ENCODE results near the gene INS. TPM values are rescaled to one million over a fixed set of nuclear protein-coding genes. Genes with fewer than 3 reads are reported as not detected.

INS gene
- total RNA-seq (not detected), polyA plus RNA-seq (ENCODE audit: insufficient read depth, low read depth, low replicate concordance) (not detected)
- long read RNA-seq, donor 1, result 0 reads
- long read RNA-seq, donor 2, result 0 reads

- TF ChIP-seq POLR2A (IDR thresholded peaks at IDR 0.05), result no peak
- TF ChIP-seq, protein P1, sequence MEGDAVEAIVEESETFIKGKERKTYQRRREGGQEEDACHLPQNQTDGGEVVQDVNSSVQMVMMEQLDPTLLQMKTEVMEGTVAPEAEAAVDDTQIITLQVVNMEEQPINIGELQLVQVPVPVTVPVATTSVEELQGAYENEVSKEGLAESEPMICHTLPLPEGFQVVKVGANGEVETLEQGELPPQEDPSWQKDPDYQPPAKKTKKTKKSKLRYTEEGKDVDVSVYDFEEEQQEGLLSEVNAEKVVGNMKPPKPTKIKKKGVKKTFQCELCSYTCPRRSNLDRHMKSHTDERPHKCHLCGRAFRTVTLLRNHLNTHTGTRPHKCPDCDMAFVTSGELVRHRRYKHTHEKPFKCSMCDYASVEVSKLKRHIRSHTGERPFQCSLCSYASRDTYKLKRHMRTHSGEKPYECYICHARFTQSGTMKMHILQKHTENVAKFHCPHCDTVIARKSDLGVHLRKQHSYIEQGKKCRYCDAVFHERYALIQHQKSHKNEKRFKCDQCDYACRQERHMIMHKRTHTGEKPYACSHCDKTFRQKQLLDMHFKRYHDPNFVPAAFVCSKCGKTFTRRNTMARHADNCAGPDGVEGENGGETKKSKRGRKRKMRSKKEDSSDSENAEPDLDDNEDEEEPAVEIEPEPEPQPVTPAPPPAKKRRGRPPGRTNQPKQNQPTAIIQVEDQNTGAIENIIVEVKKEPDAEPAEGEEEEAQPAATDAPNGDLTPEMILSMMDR (IDR thresholded peaks at IDR 0.05), result no peak
- no peaks in the 10 kb centered on the region for H3K27me3 ChIP-seq
- H3K9me3 ChIP-seq, result no peaks in the 10 kb centered on the region
- intact Hi-C loops (cut with DNase I; ENCODE audit: low total_unique reads), result no loop called here
- DNase-seq, result no peak
- no peak within 1 kb of the TSS for H3K4me3 ChIP-seq
- whole genome bisulfite sequencing, 2 donors, result 91 to 97% methylated on average over 5 to 13 of the region's 13 CpGs
- no peaks in the 10 kb centered on the region for H3K4me1 ChIP-seq
- no peaks in the 10 kb centered on the region for H3K36me3 ChIP-seq (ENCODE audit: low read depth, missing control alignments)
- no peak within 1 kb of the TSS for H3K27ac ChIP-seq
These were observed at the start of gene INS for GRCh38 chr11:2160736-2161259. INS (minus strand) TSS chr11:2161209; CDS start chr11:2160971, 238 bp downstream.

DNA sequence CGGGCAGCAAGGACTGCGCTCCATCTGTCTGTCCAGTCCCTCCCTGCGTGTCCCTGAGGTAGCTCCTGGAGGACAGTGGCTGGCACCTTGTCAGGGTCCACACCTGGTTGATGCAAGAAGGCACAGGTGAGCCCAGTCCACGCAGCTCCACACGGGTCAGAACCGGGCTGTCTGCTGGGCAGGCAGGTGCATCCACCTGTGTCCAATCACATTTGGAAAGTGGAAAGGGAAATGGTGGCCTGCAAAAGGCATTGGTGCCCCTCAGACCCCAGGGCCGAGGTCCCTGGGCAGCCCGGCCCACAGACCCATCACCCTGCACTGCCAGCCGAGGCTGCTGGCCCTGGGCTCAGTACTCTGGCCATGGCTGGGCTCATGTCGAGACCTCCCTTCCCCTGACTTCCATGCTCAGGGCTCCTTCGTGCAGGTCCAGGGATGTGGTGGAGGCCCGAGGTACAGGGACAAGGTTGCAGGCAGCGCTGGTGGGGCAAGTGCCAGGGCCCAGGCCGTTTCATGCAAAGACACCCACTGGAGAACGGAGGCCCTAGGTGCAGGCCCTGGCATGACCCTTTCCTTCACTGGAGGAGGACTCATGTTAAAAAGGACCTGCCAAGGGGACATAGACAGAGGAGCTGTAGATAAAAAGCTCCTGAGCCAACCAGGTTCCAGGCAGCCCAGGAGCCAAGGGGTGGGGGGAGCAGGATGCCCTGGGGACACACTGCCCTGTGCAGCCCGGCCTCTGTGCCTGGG, 49.5 kb upstream of the INS start:
- intact Hi-C loops (cut with DNase I; ENCODE audit: low total_unique reads), result no loop called here
- peak; percentile 7 for DNase-seq
- H3K27me3 ChIP-seq, result no peaks in the 10 kb centered on the region

DNA sequence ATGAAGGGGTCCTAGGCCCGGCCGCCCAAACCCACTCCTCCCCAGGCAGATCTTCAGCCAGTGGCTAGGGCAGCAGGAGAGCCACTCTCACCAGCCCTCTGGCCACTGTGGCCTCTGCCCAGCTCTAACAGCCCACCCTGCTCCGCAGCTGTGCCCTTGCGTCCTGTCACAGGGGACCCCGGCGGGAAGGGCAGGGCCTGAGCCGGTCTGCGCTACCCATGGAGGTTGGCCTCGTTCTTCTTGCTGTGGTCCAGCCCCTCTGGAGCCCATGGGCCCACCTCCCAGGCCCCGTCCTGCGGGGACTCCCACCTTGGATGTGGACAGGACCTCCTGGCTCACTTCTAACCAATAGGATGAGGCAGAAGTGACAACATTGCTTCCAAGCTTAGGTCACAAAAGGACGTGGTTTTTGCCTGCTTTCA, 48.9 kb upstream of the INS start:
- no peaks in the 10 kb centered on the region for H3K27me3 ChIP-seq
- peak; percentile 3 for DNase-seq
- intact Hi-C loops (cut with DNase I; ENCODE audit: low total_unique reads), result no loop called here

More for the DNA sequence above, 49.5 kb upstream of the INS start:
- H3K4me3 ChIP-seq, result no peak overlapping the region
- no peaks in the 10 kb centered on the region for H3K9me3 ChIP-seq
- H3K27ac ChIP-seq, result no peak overlapping the region
- no peak for TF ChIP-seq POLR2A (IDR thresholded peaks at IDR 0.05)
- TF ChIP-seq, protein P1 (IDR thresholded peaks at IDR 0.05), result no peak
- 43 to 84% methylated on average over 2 to 14 of the region's 16 CpGs for WGBS, 2 donors
- H3K4me1 ChIP-seq, result peaks cover 9% of the 10 kb centered on the region
- H3K36me3 ChIP-seq (ENCODE audit: low read depth, missing control alignments), result no peaks in the 10 kb centered on the region

DNA sequence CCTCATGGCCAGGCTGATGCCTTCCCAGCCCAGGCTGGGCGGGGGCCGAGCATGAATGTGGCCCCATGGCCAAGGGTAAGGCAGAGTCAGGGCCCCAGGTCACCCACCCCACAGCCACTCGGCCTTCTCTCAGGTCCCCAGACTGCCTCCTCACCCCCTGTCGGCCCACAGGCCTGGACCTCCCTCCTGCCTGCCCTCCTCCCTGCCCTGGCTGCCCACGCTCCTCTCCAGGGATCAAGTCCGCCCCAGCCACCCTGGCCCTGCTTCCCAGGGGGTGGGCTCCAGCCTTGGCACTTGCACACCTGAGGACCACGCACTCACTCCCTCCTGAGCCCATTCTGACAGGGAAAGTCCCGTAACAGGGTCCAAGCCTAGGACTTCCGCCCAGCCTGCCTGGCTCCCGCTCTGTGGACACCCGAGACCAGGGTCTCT, 48.4 kb upstream of the INS start:
- TF ChIP-seq, protein P1 (IDR thresholded peaks at IDR 0.05), result no peak
- TF ChIP-seq POLR2A (IDR thresholded peaks at IDR 0.05), result no peak
- Histone ChIP-seq H3K4me3 (no peak overlapping the region), H3K27me3 (no peaks in the 10 kb centered on the region), H3K27ac (no peak overlapping the region), H3K4me1 (peaks cover 9% of the 10 kb centered on the region), H3K36me3 (ENCODE audit: low read depth, missing control alignments) (no peaks in the 10 kb centered on the region), H3K9me3 (no peaks in the 10 kb centered on the region)
- intact Hi-C loops (cut with DNase I; ENCODE audit: low total_unique reads), result no loop called here
- DNase-seq, result peak; percentile 10
- WGBS, 2 donors, result 90 to 95% methylated on average over 4 to 11 of the region's 11 CpGs

More for the DNA sequence above, 48.9 kb upstream of the INS start:
- WGBS, 2 donors, result 73 to 89% methylated on average over 9 to 12 of the region's 12 CpGs
- Histone ChIP-seq H3K27ac (no peak overlapping the region), H3K4me3 (no peak overlapping the region), H3K4me1 (peaks cover 9% of the 10 kb centered on the region), H3K36me3 (ENCODE audit: low read depth, missing control alignments) (no peaks in the 10 kb centered on the region), H3K9me3 (no peaks in the 10 kb centered on the region)
- no peak for TF ChIP-seq POLR2A (IDR thresholded peaks at IDR 0.05)

DNA sequence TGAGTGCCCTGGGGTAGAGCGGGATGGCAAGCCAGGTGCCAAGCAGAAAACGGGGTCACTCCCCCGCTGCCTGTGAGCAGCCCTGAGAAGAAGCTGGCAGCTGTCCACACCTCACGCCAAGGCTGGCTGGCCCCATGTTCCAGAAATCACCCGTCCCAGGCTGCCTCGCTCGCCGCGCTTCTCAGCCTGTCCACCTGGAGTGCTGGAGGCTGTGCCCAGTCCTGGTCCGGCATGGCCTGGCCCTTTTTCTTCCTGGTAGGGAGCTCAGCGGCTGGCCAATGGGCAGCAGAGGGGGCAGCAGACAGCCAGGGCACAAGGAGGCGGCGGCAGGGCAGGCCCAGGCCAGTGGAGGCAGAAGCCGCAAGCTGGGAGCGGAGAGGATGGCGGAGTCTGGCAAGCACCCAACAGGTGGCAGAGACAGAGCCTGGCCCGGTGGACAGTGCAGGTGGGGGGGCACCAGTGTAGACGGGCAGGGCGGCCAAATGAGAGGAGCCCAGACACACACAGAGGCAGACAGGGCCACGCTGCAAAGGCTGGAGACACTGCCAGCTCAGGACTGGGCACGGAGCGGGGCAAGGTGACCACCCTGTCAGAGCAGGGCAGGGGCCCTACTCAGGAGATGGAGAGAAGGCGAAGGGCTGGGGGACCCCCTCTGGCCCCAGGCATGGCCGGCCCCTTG, 47.8 kb upstream of the INS start:
- WGBS, 2 donors, result 80 to 92% methylated on average over 6 to 24 of the region's 24 CpGs
- Histone ChIP-seq H3K4me1 (peaks cover 9% of the 10 kb centered on the region), H3K9me3 (no peaks in the 10 kb centered on the region), H3K36me3 (ENCODE audit: low read depth, missing control alignments) (no peaks in the 10 kb centered on the region), H3K27me3 (no peaks in the 10 kb centered on the region), H3K27ac (no peak overlapping the region), H3K4me3 (no peak overlapping the region)
- TF ChIP-seq, protein P1 (IDR thresholded peaks at IDR 0.05), result no peak
- no peak for TF ChIP-seq POLR2A (IDR thresholded peaks at IDR 0.05)
- intact Hi-C loops (cut with DNase I; ENCODE audit: low total_unique reads), result no loop called here
- DNase-seq, result peak; percentile 71
